H9 (cell line): ENCODE measurements around the gene RAD21L1. TPM values are rescaled to one million over a fixed set of nuclear protein-coding genes. Genes with fewer than 3 reads are reported as not detected.

ENCODE experiments used
- DNase-seq: peaks from one replicate; pipeline ENCODE4 v3.0.0-alpha.2; 2017
- H2AFZ ChIP-seq: one replicate; pipeline ENCODE4 v1.6.1; 2013; ENCODE audit warnings: mild to moderate bottlenecking, low read length, control low read depth, moderate library complexity
- H2AK5ac ChIP-seq: 2 replicates; pipeline ENCODE4 v1.6.1; 2013; ENCODE audit warnings: low read length, control low read depth, mixed read lengths; ENCODE audit not compliant: insufficient read length
- H2BK120ac ChIP-seq: one replicate; pipeline ENCODE4 v1.6.1; 2013; ENCODE audit warnings: low read depth, mild to moderate bottlenecking, low read length, control low read depth, inconsistent platforms; ENCODE audit not compliant: poor library complexity, severe bottlenecking
- H2BK12ac ChIP-seq: 2 replicates; pipeline ENCODE4 v1.6.1; 2013; ENCODE audit warnings: low read length, control low read depth, mixed read lengths, low read depth; ENCODE audit not compliant: insufficient read length
- H2BK15ac ChIP-seq: 2 replicates; pipeline ENCODE4 v1.6.1; 2013; ENCODE audit warnings: low read depth, low read length, control low read depth
- H2BK20ac ChIP-seq: one replicate; pipeline ENCODE4 v1.6.1; 2013; ENCODE audit warnings: low read depth, mild to moderate bottlenecking, low read length, control low read depth, inconsistent platforms; ENCODE audit not compliant: poor library complexity, severe bottlenecking
- H2BK5ac ChIP-seq: 2 replicates; pipeline ENCODE4 v1.6.1; 2013; ENCODE audit warnings: low read length, control low read depth, mixed read lengths; ENCODE audit not compliant: insufficient read length
- H3K14ac ChIP-seq: 2 replicates; pipeline ENCODE4 v1.6.1; 2013; ENCODE audit warnings: low read length, control low read depth; ENCODE audit not compliant: insufficient read depth
- H3K18ac ChIP-seq: 2 replicates; pipeline ENCODE4 v1.6.1; 2013; ENCODE audit warnings: low read depth, mild to moderate bottlenecking, mixed read lengths, low read length, control low read depth; ENCODE audit not compliant: insufficient read length
- H3K23ac ChIP-seq: 2 replicates; pipeline ENCODE4 v1.6.1; 2013; ENCODE audit warnings: low read length, control low read depth, mixed read lengths, low read depth; ENCODE audit not compliant: insufficient read length
- H3K23me2 ChIP-seq: 2 replicates; pipeline ENCODE4 v1.6.1; 2013; ENCODE audit warnings: low read depth, mild to moderate bottlenecking, mixed read lengths, low read length, control low read depth; ENCODE audit not compliant: insufficient read length, poor library complexity, severe bottlenecking
- H3K27ac ChIP-seq: 2 replicates; pipeline ENCODE4 v1.5.1; 2013; ENCODE audit warnings: low read length, control low read depth, mixed read lengths, low read depth; ENCODE audit not compliant: insufficient read length
- H3K27me3 ChIP-seq: 2 replicates; pipeline ENCODE4 v1.6.1; 2013; ENCODE audit warnings: low read length, control low read depth, inconsistent platforms; ENCODE audit not compliant: insufficient read depth
- H3K4ac ChIP-seq: 2 replicates; pipeline ENCODE4 v1.6.1; 2013; ENCODE audit warnings: low read depth, mild to moderate bottlenecking, control low read depth, inconsistent platforms, low read length, moderate library complexity
- H3K4me1 ChIP-seq: 2 replicates; pipeline ENCODE4 v1.6.1; 2013; ENCODE audit warnings: low read length, control low read depth, inconsistent platforms; ENCODE audit not compliant: insufficient read depth
- H3K4me2 ChIP-seq: 2 replicates; pipeline ENCODE4 v1.6.1; 2013; ENCODE audit warnings: low read length, control low read depth, mixed read lengths; ENCODE audit not compliant: insufficient read length, insufficient read depth
- H3K56ac ChIP-seq: 2 replicates; pipeline ENCODE4 v1.6.1; 2013; ENCODE audit warnings: low read depth, mild to moderate bottlenecking, mixed read lengths, low read length, control low read depth; ENCODE audit not compliant: insufficient read length
- H3K79me1 ChIP-seq: 2 replicates; pipeline ENCODE4 v1.6.1; 2013; ENCODE audit warnings: low read depth, mild to moderate bottlenecking, moderate library complexity, low read length, control low read depth, inconsistent platforms; ENCODE audit not compliant: insufficient read depth, poor library complexity, severe bottlenecking
- H3K79me2 ChIP-seq: 2 replicates; pipeline ENCODE4 v1.6.1; 2013; ENCODE audit warnings: low read length, control low read depth, inconsistent platforms; ENCODE audit not compliant: insufficient read depth
- H3K9ac ChIP-seq: 2 replicates; pipeline ENCODE4 v1.6.1; 2013; ENCODE audit warnings: low read length, control low read depth, mixed read lengths; ENCODE audit not compliant: insufficient read length; ENCODE audit errors: extremely low read depth
- H3K9me3 ChIP-seq: one replicate; pipeline ENCODE4 v1.6.1; 2013; ENCODE audit warnings: low read depth, low read length, inconsistent platforms; ENCODE audit not compliant: control insufficient read depth
- H3T11ph ChIP-seq: one replicate; pipeline ENCODE4 v1.6.1; 2013; ENCODE audit warnings: mild to moderate bottlenecking, low read length, control low read depth, inconsistent platforms
- H4K20me1 ChIP-seq: one replicate; pipeline ENCODE4 v1.6.1; 2013; ENCODE audit not compliant: control insufficient read depth, insufficient read length, insufficient read depth
- H4K5ac ChIP-seq: 2 replicates; pipeline ENCODE4 v1.6.1; 2013; ENCODE audit warnings: low read depth, mild to moderate bottlenecking, mixed read lengths, low read length, control low read depth; ENCODE audit not compliant: insufficient read length
- H4K8ac ChIP-seq: replicated peaks from 2 replicates; pipeline ENCODE4 v1.6.1; 2013; ENCODE audit warnings: low read length, control low read depth, mixed read lengths, low read depth; ENCODE audit not compliant: insufficient read length
- H4K91ac ChIP-seq: 2 replicates; pipeline ENCODE4 v1.6.1; 2013; ENCODE audit warnings: low read depth, mild to moderate bottlenecking, moderate library complexity, mixed read lengths, low read length, control low read depth; ENCODE audit not compliant: insufficient read length
- H3K27ac Mint-ChIP-seq, 3 experiments: 2 replicates in 2 of 3; 3 replicates in 1 of 3; pipeline ENCODE4 v1.8.0; 2020 to 2021; ENCODE audit warnings: mixed read lengths in 3 of 3, mild to moderate bottlenecking in 1 of 3, moderate library complexity in 1 of 3
- H3K27me3 Mint-ChIP-seq: 2 replicates; pipeline ENCODE4 v1.8.0; 2021; ENCODE audit warnings: low read depth, mild to moderate bottlenecking, moderate library complexity, mixed read lengths
- H3K36me3 Mint-ChIP-seq, 3 experiments: 2 replicates in 2 of 3; 3 replicates in 1 of 3; pipeline ENCODE4 v1.8.0; 2020 to 2021; ENCODE audit warnings: low read depth in 3 of 3, mixed read lengths in 3 of 3; ENCODE audit not compliant: insufficient read depth in 1 of 3
- H3K4me1 Mint-ChIP-seq, 2 experiments: 2 replicates each; pipeline ENCODE4 v1.8.0; 2020; ENCODE audit warnings: mixed read lengths in 2 of 2
- H3K4me3 Mint-ChIP-seq, 2 experiments: 2 replicates in 1 of 2; 3 replicates in 1 of 2; pipeline ENCODE4 v1.8.0; 2020 to 2021; ENCODE audit warnings: mild to moderate bottlenecking in 2 of 2, mixed read lengths in 2 of 2, moderate library complexity in 1 of 2
- H3K9me3 Mint-ChIP-seq, 2 experiments: 2 replicates in 1 of 2; 3 replicates in 1 of 2; pipeline ENCODE4 v1.8.0; 2020; ENCODE audit warnings: mild to moderate bottlenecking in 2 of 2, mixed read lengths in 2 of 2, moderate library complexity in 1 of 2
- WGBS: extraction: QIAGEN DNeasy Blood & Tissue Kit; methylation state at CpG from one replicate; pipeline ENCODE4 v1.1.7; 2013; ENCODE audit warnings: missing lambda C conversion rate, low lambda C conversion rate, mixed read lengths; ENCODE audit not compliant: insufficient read length; ENCODE audit errors: extremely low coverage; 5-methylcytosine and 5-hydroxymethylcytosine counted together
- total RNA-seq: library from RNA; stranded (reverse); gene quantifications from 2 replicates; pipeline ENCODE4 v1.2.1, GENCODE V29; 2021
- TF ChIP-seq, protein P1 (sequence below): fragments of 200-600 bp; sonication (generic); conservative IDR thresholded peaks from 3 replicates; pipeline ENCODE4 v1.8.0; 2021; ENCODE audit warnings: antibody characterized with exemption, mild to moderate bottlenecking

The RAD21L1 gene
- total RNA-seq, 1 experiment from 2014 or later = not detected

- no peaks in the 10 kb centered on the region for H3K23me2 ChIP-seq
- H3K9ac ChIP-seq = no peak overlapping the region
- H3K79me2 ChIP-seq = no peaks in the 10 kb centered on the region
- no peak overlapping the region for H3K27ac Mint-ChIP-seq
- H3K4me2 ChIP-seq = no peak overlapping the region
- no peaks in the 10 kb centered on the region for H3K79me1 ChIP-seq
- WGBS = no CpG with 5 or more reads among the region's 2 CpGs
- peaks cover 0 to 4% (median 0%) of the 10 kb centered on the region in 3 experiments; a peak in 1 of 7 replicates for H3K36me3 Mint-ChIP-seq
- H3K23ac ChIP-seq = no peak overlapping the region
- TF ChIP-seq, protein P1, sequence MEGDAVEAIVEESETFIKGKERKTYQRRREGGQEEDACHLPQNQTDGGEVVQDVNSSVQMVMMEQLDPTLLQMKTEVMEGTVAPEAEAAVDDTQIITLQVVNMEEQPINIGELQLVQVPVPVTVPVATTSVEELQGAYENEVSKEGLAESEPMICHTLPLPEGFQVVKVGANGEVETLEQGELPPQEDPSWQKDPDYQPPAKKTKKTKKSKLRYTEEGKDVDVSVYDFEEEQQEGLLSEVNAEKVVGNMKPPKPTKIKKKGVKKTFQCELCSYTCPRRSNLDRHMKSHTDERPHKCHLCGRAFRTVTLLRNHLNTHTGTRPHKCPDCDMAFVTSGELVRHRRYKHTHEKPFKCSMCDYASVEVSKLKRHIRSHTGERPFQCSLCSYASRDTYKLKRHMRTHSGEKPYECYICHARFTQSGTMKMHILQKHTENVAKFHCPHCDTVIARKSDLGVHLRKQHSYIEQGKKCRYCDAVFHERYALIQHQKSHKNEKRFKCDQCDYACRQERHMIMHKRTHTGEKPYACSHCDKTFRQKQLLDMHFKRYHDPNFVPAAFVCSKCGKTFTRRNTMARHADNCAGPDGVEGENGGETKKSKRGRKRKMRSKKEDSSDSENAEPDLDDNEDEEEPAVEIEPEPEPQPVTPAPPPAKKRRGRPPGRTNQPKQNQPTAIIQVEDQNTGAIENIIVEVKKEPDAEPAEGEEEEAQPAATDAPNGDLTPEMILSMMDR = no peak
- H2BK5ac ChIP-seq = no peak overlapping the region
- no peak overlapping the region for H2AFZ ChIP-seq
- H4K8ac ChIP-seq = no peak overlapping the region
- no peak for DNase-seq
- no peak overlapping the region for H2BK20ac ChIP-seq
- H4K91ac ChIP-seq = no peak overlapping the region
- no peak overlapping the region for H3T11ph ChIP-seq
- H2BK12ac ChIP-seq = no peak overlapping the region
- no peak overlapping the region for H3K18ac ChIP-seq
- no peak overlapping the region for H3K14ac ChIP-seq
- H3K27me3 ChIP-seq = no peaks in the 10 kb centered on the region
- no peak overlapping the region for H2BK15ac ChIP-seq
- peaks cover 19% of the 10 kb centered on the region for H3K27me3 Mint-ChIP-seq
- no peak overlapping the region for H3K4ac ChIP-seq
- H3K4me1 ChIP-seq = no peaks in the 10 kb centered on the region
- no peak overlapping the region for H3K27ac ChIP-seq
- no peaks in the 10 kb centered on the region for H4K20me1 ChIP-seq
- H3K9me3 Mint-ChIP-seq = peaks cover 5 to 8% of the 10 kb centered on the region in 2 experiments; a peak in 4 of 5 replicates
- H2BK120ac ChIP-seq = no peak overlapping the region
- no peak overlapping the region for H2AK5ac ChIP-seq
- no peak overlapping the region for H3K56ac ChIP-seq
- H3K4me1 Mint-ChIP-seq = peaks cover 0 to 7% of the 10 kb centered on the region in 2 experiments; a peak in 1 of 4 replicates
- no peak overlapping the region for H3K4me3 Mint-ChIP-seq
- H3K9me3 ChIP-seq = no peaks in the 10 kb centered on the region
- H4K5ac ChIP-seq = no peak overlapping the region
Observed at GRCh38 chr20:1254254-1254653, 28.4 kb downstream of the RAD21L1 start.
